Nephron progenitor cell (in vitro differentiated cells): Measurements from ENCODE around the gene CTNNA2.
A peak's percentile ranks its signal among the peaks of the same experiment; 100 is the strongest.

ENCODE experiments used
- DNase-seq: peaks from one replicate; pipeline ENCODE4 v3.0.0; 2021
- H3K27ac Mint-ChIP-seq: 2 replicates; pipeline ENCODE4 v1.8.0; 2021; ENCODE audit warnings: mild to moderate bottlenecking, moderate library complexity, mixed read lengths
- H3K27me3 Mint-ChIP-seq: 2 replicates; pipeline ENCODE4 v1.8.0; 2021; ENCODE audit warnings: mild to moderate bottlenecking, low read depth, mixed read lengths; ENCODE audit not compliant: poor library complexity
- H3K36me3 Mint-ChIP-seq: 2 replicates; pipeline ENCODE4 v1.8.0; 2021; ENCODE audit warnings: low read depth, mixed read lengths
- H3K4me1 Mint-ChIP-seq: 2 replicates; pipeline ENCODE4 v1.8.0; 2021; ENCODE audit warnings: mixed read lengths
- H3K4me3 Mint-ChIP-seq: 2 replicates; pipeline ENCODE4 v1.8.0; 2021; ENCODE audit warnings: mild to moderate bottlenecking, moderate library complexity, mixed read lengths
- H3K9me3 Mint-ChIP-seq: 2 replicates; pipeline ENCODE4 v1.8.0; 2021; ENCODE audit warnings: mild to moderate bottlenecking, moderate library complexity, mixed read lengths
- CTCF ChIP-seq: fragments of 200-600 bp; sonication (generic); IDR thresholded peaks from 2 replicates; pipeline ENCODE4 v1.5.0; 2021; ENCODE audit warnings: antibody characterized with exemption

Gene CTNNA2

GRCh38 chr2:79757526-79757925 lies 244.7 kb downstream of the CTNNA2 start:
- TF ChIP-seq CTCF = no peak
- Mint-ChIP-seq H3K4me1 (peaks cover 9% of the 10 kb centered on the region), H3K9me3 (no peaks in the 10 kb centered on the region), H3K27me3 (no peaks in the 10 kb centered on the region), H3K4me3 (no peak overlapping the region), H3K36me3 (no peaks in the 10 kb centered on the region), H3K27ac (no peak overlapping the region)
- DNase-seq = no peak

GRCh38 chr2:79758042-79758441 lies 245.2 kb downstream of the CTNNA2 start:
- no peaks in the 10 kb centered on the region for H3K36me3 Mint-ChIP-seq
- no peak for DNase-seq
- no peaks in the 10 kb centered on the region for H3K9me3 Mint-ChIP-seq
- no peaks in the 10 kb centered on the region for H3K27me3 Mint-ChIP-seq
- peaks cover 9% of the 10 kb centered on the region for H3K4me1 Mint-ChIP-seq
- H3K27ac Mint-ChIP-seq = no peak overlapping the region
- TF ChIP-seq CTCF = no peak
- no peak overlapping the region for H3K4me3 Mint-ChIP-seq

DNA sequence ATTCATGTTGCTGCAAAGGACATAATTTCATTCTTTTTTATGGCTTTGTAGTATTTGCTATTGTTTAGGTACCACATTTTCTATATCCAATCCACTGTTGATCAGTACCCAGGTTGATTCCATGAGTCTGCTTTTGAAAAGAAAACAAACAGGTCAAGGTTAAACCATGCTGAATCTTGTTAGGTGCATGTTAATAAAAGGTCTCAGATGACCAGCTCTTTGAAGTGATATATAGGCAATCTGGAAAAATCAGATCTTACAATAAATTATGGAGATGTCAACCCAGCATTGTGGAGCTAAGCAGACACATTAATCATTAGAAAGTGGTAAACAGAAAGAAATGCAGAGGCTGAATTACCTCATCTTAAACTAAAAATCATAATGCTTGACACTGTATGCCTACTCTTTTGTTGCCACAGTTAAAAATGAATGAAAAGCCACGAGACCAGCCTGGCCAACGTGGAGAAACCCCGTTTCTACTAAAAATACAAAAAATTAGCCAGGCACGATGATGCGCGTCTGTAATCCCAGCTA lies 246.0 kb downstream of the CTNNA2 start:
- H3K4me3 Mint-ChIP-seq = no peak overlapping the region
- no peak for TF ChIP-seq CTCF
- H3K4me1 Mint-ChIP-seq = peaks cover 9% of the 10 kb centered on the region
- H3K27me3 Mint-ChIP-seq = no peaks in the 10 kb centered on the region
- no peak for DNase-seq
- no peaks in the 10 kb centered on the region for H3K9me3 Mint-ChIP-seq
- H3K27ac Mint-ChIP-seq = peak overlapping the region; percentile 65
- H3K36me3 Mint-ChIP-seq = no peaks in the 10 kb centered on the region

GRCh38 chr2:79770926-79771325 lies 258.1 kb downstream of the CTNNA2 start:
- Mint-ChIP-seq H3K9me3 (no peaks in the 10 kb centered on the region), H3K27ac (no peak overlapping the region)

DNA sequence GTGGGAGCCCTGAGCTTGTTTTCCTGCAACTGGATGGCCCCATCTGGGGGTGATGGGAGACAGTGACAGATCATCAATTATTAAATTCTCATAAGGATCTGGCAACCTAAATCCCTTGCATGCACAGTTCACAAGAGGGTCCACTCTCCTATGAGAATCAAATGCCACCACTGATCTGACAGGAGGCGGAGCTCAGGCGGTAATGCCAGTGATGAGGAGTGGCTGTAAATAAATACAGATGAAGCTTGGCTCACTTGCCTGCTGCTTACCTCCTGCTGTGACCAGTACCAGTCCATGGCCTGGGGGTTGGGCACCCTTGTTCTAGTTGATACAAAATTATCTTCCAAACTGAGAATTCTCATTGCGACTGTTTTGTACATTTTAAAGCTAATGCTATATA lies 258.6 kb downstream of the CTNNA2 start:
- no peak overlapping the region for H3K27ac Mint-ChIP-seq
- peaks cover 3% of the 10 kb centered on the region for H3K27me3 Mint-ChIP-seq
- no peak for TF ChIP-seq CTCF
- H3K9me3 Mint-ChIP-seq = no peaks in the 10 kb centered on the region
- DNase-seq = no peak
- no peaks in the 10 kb centered on the region for H3K36me3 Mint-ChIP-seq
- peaks cover 12% of the 10 kb centered on the region for H3K4me1 Mint-ChIP-seq
- H3K4me3 Mint-ChIP-seq = no peak overlapping the region

More at GRCh38 chr2:79770926-79771325, 258.1 kb downstream of the CTNNA2 start:
- TF ChIP-seq CTCF = no peak
- H3K36me3 Mint-ChIP-seq = no peaks in the 10 kb centered on the region
- H3K4me1 Mint-ChIP-seq = peaks cover 12% of the 10 kb centered on the region
- no peak overlapping the region for H3K4me3 Mint-ChIP-seq
- H3K27me3 Mint-ChIP-seq = peaks cover 3% of the 10 kb centered on the region
- DNase-seq = no peak

- peaks cover 7% of the 10 kb centered on the region for H3K4me1 Mint-ChIP-seq
- no peaks in the 10 kb centered on the region for H3K36me3 Mint-ChIP-seq
Measured at GRCh38 chr2:79774016-79774415, 261.2 kb downstream of the CTNNA2 start.

More at GRCh38 chr2:79774016-79774415, 261.2 kb downstream of the CTNNA2 start:
- peaks cover 1% of the 10 kb centered on the region for H3K27me3 Mint-ChIP-seq
- no peak overlapping the region for H3K27ac Mint-ChIP-seq
- DNase-seq = no peak
- no peak overlapping the region for H3K4me3 Mint-ChIP-seq
- no peaks in the 10 kb centered on the region for H3K9me3 Mint-ChIP-seq
- no peak for TF ChIP-seq CTCF
